NOMO-1 treated with dmso at 0.1 percent for 144 hours (cell line): ENCODE measurements around the gene B3GALT2.

Source experiments
- DNase-seq: peaks from one replicate; lab custom pipeline; 2025; ENCODE audit not compliant: unreplicated experiment; lab: John Stamatoyannopoulos, UW

B3GALT2 gene

DNA sequence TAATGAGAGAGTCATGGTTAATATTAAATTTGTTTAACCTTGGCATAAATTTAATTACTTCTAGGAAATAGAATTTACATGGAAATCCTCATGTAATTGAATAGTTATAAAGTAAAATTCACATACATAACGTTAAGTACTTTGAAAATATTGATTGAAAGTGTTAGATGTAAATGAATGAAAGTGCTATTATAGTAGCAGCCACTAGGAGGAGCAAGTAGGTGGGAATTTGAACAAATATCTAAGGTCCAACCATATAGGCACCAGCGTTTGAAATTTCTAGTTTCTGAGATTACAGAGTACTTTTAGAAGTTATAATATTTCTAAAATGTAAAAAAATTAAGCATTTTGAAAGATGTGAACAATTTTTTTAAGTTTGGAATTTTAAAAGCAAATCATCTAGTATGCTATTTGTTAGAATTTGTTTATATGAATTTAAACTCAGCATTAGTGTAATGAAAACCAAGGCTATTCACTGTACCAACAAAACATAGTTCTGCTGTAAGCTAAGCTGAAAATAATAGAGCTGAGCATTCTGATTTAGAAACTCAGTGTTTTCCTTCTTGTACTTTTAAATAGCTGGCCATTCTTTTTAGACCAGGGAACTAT is 3.3 kb downstream of the B3GALT2 start:
- DNase-seq = peak; percentile 13

DNA sequence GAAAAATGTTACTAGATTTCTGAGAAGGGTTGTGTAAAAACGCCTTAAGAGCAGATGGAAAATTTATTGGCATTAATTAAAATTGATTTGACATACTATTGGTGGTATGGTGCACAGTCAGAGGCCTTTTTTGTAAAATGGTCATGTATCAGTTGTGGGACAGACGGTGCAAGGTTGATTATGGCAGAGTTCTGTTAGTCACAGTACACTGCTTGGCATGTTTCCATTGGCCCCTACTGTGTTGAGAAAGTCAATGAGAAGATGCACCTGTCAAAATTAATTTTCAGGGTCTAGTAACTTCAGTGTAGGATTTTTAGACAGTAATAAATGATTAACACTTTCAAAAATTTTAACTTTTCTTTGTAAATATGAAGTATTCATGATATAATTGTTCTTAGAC is 4.4 kb downstream of the B3GALT2 start:
- DNase-seq = no peak

DNA sequence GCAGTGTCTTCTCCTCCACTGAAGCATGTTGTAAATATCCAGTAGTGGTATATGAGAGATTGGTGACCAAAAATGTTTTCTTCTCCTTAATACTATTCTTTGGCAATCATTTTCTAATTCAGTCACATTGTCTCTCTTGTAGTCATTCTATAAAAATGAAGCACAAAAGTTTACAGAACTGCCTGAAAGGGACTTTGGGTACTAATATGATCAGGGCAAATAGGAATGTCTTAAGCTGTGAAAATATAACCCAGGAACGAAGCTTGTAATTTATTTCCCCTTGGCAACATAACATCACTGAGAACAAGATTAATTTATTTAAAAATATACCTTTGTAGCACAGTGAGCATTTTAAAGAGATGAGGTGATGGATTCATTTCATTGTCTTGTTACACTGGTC is 4.9 kb downstream of the B3GALT2 start:
- DNase-seq = no peak

DNA sequence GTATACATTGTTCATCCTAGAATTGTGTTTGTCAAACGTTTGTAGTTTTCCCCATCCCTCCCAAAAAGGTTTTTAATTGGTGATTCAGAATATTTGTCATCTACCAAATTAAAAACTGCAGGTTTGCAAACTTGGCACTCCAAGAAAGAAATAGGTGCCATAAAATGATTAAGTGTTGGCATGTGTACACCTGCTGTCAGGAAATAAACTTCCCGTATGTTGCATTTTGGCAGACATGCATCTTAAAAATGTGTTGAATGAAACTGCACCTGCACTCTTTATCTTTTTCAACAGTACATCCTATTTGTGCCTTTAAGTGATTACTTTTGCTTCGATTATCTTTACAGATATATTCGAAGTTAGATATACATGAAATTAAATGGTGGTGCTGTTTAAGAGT is 7.3 kb downstream of the B3GALT2 start:
- DNase-seq = no peak

DNA sequence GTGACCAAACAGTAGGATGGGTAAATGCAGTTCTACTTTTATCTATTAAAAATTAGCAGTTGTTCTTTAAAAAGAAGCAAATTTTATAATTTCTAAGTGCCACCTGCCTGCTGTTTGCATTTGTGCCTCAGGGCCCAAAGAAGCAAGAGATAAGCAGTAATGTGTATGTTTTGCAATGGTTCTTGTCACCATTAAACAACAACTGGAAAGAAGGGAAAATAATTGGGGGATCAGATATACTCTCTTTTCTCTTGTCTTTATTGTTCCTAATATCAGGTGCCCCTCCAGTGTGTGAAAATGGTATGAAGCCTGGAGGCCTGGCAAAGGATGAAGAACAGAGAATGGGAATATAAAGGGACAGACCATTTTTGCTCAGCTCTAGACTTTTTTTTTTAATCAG is 9.6 kb downstream of the B3GALT2 start:
- no peak for DNase-seq

DNA sequence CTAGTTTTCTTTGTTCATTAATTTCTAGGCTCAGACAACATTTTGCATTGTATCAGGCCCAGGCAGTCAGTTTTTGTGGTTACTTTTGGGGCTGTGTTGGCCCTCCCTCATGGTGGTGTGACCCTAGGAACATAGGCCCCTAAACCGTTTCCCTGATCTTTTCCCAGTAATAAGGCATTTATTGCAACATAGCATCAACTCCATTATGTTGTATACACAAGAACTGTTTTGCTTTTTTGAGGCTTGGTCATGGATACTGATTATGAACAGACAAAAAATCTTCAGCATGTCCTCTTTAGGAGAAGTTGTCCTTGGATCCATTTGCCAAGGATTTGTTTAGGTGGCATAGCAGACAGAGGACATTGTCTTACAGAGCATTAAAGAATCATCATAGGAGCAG is 10.3 kb downstream of the B3GALT2 start:
- no peak for DNase-seq

DNA sequence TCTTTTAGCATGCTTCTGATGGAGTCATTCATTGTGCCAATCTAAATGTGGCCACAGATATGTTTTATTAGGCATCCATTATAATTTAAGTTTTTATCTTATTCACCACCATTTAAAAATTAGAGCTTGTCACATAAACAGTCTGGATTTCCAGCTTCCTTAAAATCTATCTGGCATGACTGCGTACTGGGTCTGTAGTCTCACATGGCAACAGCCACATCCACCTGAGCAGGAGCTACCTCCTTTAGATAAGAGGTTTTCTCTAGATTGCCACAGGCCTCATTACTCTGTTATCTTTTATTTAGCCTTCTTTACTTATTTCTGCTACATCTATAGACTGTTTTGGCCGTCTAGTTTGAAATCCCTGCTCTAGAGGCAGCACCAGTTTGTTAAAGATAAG is 29.1 kb downstream of the B3GALT2 start:
- no peak for DNase-seq

DNA sequence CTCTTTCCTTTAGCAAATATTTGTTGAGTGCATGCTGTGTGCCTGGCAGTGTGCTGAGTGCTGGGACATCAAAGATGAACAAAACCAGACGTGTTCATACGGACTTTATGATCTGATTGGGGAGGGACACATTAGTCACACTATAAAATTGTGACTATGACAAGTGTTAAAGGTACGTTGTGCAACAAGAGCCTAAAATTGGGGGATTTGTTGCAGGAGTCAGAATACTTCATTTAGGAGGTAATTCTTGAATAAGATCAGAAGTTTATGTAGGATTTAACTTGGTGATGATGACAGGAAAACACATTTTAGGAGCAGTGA is 29.6 kb downstream of the B3GALT2 start:
- DNase-seq = no peak

DNA sequence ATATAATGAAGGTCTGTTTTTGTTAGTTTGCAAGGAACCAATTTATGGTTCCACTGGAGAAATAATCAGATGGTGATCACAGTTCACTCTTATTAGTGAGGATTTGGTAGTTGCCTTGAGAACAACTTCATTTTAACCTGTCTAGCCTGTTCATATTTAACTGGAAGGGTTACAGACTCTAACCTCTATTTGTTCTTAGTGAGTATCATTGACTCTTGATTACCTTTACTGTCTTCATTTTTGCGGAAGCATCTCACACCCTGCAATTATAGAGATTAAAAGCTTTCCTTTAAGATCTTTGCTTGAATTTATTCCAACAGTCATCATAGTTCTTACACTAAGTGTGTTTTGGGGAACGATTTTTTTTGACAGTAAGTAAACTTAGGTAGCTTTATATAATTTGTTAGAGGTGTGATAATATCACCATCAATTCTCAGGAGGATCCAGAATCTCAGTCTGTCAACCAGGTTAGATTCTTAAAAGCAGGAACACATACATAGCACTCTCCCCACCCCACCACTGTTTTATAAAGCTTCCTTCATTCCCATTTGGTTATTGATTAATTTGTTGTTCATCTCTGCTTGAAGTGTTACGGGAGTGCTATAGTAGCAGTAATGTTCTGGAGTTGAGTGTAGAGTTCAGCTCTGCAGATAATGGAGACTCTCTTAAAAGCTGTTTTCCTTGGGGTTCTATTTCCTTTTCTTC is 30.1 kb downstream of the B3GALT2 start:
- DNase-seq = no peak

DNA sequence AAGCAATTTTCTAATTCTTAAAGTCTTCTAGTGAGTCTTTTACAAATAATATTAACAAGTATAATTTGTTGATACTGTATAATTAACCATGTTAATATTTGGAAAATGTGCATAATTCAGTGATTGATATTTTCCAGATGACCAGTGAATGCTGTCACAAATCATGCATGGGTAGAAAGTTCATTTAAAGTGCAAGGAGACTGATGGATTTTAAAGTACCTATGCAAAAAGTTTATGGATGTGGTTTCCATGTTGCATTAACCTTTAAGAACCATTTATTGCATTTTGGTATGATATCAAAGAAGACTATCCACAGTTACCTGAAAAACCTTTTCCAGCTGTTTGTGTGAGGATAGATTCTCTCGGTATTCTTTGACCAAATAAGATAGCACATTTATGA is 41.4 kb downstream of the B3GALT2 start:
- no peak for DNase-seq

DNA sequence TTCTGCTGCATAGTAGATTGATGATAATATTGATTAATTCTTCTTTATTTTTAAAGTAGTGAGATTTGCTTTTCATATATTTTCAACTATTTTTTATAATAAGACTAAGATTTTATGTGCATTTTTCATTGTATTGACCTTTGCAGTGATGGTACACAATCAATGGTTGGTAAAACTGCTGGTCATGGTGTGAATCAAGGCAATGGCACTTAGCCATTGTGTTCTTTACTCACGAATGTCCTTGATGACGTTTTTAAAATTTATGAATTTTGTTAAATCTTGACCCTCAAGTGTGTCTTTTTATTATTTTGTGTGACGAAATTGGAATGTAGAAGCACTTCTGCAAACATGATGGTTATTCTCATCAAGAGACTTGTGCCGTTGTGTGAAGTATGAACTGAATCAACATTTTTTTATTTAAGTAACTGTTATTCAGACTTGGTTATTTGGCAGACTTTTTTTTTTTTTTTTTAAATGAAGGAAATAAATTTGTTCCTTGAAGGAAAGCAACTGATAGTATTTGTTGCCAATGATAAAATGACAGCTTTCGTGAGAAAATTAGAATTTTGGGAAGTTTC is 42.0 kb downstream of the B3GALT2 start:
- no peak for DNase-seq

DNA sequence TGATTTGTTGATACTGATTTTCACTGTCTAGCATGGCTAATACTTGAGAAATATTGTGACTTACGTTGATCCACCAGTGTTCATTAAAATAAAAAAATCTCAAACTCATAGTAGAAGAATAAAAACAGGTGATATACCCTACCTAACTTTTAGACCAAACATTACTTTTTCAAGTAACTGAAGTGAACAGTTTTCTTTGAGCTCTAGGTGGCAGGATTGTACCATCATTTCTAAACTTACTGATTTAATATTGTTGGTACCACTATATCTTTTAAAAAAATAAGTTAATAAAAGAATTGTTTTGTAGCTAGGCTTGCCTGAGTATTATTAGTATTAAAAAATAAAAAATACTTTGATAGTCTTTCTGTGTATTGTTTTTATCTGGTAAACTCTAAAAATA is 43.1 kb downstream of the B3GALT2 start:
- DNase-seq = no peak

DNA sequence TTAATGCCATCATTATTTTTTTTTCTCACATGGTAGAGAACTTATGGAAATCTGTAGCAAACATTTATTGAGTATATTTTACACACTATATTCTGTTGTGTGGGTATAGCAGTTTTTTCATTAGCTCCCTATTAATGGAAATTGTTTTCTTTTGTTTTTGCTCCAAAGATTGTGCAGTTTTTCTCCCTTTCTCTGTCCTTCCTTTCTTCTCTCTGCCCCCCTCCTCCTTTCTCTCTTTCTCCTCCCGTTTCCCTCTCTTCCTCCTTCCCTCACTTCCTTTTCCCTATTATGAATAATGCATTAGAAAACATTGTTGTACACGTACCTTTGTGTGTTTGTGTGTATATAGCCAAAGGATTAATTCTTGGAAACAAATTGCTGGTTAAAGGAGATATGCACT is 44.0 kb downstream of the B3GALT2 start:
- DNase-seq = no peak

DNA sequence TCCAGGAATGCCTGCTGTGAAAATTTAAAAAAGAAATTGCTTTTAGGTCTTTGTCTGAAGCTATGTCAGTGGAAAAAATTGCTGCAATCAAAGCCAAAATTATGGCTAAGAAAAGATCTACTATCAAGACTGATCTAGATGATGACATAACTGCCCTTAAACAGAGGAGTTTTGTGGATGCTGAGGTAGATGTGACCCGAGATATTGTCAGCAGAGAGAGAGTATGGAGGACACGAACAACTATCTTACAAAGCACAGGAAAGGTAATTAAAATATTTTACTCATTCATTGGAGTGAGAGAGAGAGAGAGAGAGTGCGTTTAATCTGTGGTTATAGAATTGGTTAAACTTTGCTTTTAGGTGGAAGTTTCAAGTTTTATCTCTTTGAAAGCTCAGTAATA is 44.6 kb downstream of the B3GALT2 start:
- no peak for DNase-seq

DNA sequence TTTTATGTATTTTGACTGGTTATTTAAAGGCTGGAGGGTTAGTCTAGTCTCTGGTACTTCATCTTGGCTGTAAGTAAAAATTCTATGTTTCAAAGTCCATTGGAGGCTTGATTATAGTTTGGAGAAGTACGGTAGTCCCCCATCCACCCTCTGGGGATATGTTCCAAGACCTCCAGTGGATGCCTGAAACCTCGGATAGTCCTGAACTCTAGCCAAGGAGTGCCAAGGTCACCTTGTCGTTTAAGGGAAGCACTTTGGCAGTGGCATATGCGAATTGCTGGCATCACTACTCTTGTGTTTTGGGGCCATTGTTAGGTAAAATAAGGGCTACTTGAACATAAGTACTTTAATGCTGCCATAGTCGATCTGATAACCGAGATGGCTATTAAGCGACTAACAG is 46.2 kb downstream of the B3GALT2 start:
- DNase-seq = no peak

DNA sequence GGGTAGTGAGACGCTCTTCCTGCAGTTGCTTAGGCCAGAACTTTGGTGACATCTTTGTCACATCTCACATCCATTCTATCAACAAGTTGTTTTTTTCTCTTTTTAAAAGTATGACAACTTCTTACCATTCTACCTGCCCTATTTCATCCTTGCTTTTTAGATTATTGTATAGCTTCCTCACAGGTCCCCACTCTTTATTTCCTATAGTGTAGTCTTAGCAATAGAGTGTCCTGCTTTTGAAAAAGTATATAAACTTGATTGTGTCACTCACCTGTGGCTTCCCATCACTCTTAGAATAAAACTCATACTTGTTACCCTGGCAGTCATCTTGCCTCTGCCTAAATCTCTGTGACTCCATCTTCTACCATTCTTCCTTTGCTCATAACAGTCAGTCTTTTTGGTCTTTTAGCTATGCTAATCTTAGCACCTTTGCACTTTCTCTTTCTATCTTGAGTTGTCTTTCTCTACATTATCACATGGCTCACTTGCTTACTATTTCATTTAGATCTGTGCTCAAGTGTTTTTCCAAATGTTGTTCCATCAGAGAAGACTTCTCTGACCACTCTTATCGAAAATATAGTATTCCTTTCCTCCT is 55.0 kb downstream of the B3GALT2 start:
- DNase-seq = no peak
